ENCODE measurements around the gene PIAS2.

PIAS2 gene

DNA sequence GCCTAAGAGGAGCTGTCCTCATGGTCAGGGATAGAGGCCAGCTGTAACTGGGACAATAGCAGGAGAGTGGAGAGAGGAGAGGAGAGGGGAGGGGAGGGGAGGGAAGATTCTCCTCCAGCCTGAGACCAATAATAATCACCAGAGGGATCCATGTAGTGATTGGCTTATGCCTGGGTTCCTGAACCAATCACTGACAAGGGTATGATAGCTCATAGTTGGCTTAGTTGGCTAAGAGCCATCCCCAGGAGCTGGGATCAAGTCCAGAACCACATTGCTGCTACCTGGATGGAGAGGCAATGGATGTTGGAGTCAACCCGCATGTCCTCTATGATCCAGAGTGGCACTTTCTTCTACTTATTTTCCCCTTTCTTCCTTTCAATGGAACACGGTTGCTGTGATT lies 152.7 kb downstream of the PIAS2 start:
- Histone ChIP-seq H4K20me1 (ENCODE audit: insufficient read depth, low read length) (no peaks in the 10 kb centered on the region), H2AFZ (ENCODE audit: low read depth, low read length) (no peak overlapping the region), H3K4me2 (ENCODE audit: low read length) (no peak overlapping the region), H3K9ac (ENCODE audit: low read length) (no peak overlapping the region), H3K4me1 (ENCODE audit: low read length) (peaks cover under 1% of the 10 kb centered on the region; the same call in 1 of the 2 replicates), H3K9me3 (ENCODE audit: insufficient read depth, low read length) (no peaks in the 10 kb centered on the region), H3K79me2 (ENCODE audit: low read length) (no peaks in the 10 kb centered on the region), H3K27ac (ENCODE audit: low read length) (no peak overlapping the region), H3K27me3 (ENCODE audit: low read depth, low read length) (peaks cover 17% of the 10 kb centered on the region), H3K4me3 (ENCODE audit: low read length) (no peak overlapping the region), H3K36me3 (replicated peaks; ENCODE audit: low read depth, low read length) (no peaks in the 10 kb centered on the region)
- TF ChIP-seq CTCF (IDR thresholded peaks at IDR 0.05; ENCODE audit: low read depth, low read length) = no peak
- TF ChIP-seq EZH2phosphoT487 (IDR thresholded peaks at IDR 0.05; ENCODE audit: low read depth) = no peak

DNA sequence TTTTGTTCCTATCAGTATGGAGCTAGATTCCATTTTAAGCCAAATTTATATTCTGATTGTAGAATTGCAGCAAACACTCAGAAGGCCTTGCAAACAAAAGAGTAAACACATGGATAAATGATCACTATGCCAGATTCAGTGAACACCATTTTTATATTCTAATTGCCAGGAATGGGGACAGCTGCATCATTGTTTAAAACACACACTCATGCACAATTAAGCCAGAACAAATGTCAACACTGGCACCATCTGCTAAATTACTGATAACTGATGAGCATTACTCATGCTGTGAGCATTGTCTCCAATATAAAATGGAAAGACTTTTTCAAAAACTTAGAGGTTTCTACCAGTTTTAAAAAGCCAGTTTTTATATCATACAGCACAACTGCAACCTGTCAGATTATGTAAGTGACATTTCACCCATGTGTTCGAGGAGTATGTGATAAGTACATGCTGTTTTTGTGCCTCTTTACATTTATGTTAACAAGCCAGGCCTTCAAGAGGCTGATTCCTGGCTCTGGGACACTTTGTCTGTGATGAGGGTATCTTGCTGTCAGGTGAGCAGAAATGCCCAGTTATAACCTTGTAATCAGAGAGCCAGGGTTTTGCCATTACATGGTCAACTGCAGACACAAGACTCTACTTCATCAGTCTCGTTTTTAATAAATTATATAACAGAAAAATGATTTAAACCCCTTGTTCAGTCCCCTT lies 156.1 kb downstream of the PIAS2 start:
- Histone ChIP-seq H3K4me1 (ENCODE audit: low read length) (no peaks in the 10 kb centered on the region), H2AFZ (ENCODE audit: low read depth, low read length) (no peak overlapping the region), H3K9me3 (ENCODE audit: insufficient read depth, low read length) (no peaks in the 10 kb centered on the region), H3K4me2 (ENCODE audit: low read length) (no peak overlapping the region), H3K79me2 (ENCODE audit: low read length) (no peaks in the 10 kb centered on the region), H3K36me3 (replicated peaks; ENCODE audit: low read depth, low read length) (no peaks in the 10 kb centered on the region), H4K20me1 (ENCODE audit: insufficient read depth, low read length) (no peaks in the 10 kb centered on the region), H3K4me3 (ENCODE audit: low read length) (no peak overlapping the region), H3K27ac (ENCODE audit: low read length) (no peak overlapping the region), H3K27me3 (ENCODE audit: low read depth, low read length) (peaks cover 18% of the 10 kb centered on the region), H3K9ac (ENCODE audit: low read length) (no peak overlapping the region)
- TF ChIP-seq EZH2phosphoT487 (IDR thresholded peaks at IDR 0.05; ENCODE audit: low read depth) = no peak
- TF ChIP-seq CTCF (IDR thresholded peaks at IDR 0.05; ENCODE audit: low read depth, low read length) = no peak

DNA sequence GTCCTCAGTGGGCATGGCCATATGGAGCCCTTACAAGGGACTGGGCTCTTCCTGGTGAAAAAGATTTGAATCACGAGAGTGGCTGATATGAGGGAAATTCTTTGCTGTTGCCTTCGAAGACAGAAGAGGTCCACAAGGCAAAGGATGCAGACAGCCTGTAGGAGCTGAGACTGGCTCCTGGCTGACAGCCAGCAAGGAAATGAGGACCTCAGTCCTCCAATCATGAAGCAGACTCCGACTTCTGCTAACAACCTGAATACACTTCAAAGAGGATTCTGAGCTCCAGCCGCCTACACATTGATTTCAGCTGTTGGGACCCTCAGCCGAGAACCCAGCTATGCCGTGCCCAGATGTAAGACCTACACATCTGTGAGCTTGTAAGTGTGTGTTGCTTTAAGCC lies 157.4 kb downstream of the PIAS2 start:
- TF ChIP-seq CTCF (IDR thresholded peaks at IDR 0.05; ENCODE audit: low read depth, low read length) (no peak), EZH2phosphoT487 (IDR thresholded peaks at IDR 0.05; ENCODE audit: low read depth) (no peak)
- H3K4me1 ChIP-seq (ENCODE audit: low read length) = no peaks in the 10 kb centered on the region
- no peak overlapping the region for H3K4me2 ChIP-seq (ENCODE audit: low read length)
- no peak overlapping the region for H2AFZ ChIP-seq (ENCODE audit: low read depth, low read length)
- no peaks in the 10 kb centered on the region for H3K9me3 ChIP-seq (ENCODE audit: insufficient read depth, low read length)
- H3K9ac ChIP-seq (ENCODE audit: low read length) = no peak overlapping the region
- H3K27me3 ChIP-seq (ENCODE audit: low read depth, low read length) = peaks cover 12% of the 10 kb centered on the region
- no peaks in the 10 kb centered on the region for H3K36me3 ChIP-seq (replicated peaks; ENCODE audit: low read depth, low read length)
- H4K20me1 ChIP-seq (ENCODE audit: insufficient read depth, low read length) = no peaks in the 10 kb centered on the region
- no peaks in the 10 kb centered on the region for H3K79me2 ChIP-seq (ENCODE audit: low read length)
- H3K27ac ChIP-seq (ENCODE audit: low read length) = no peak overlapping the region
- no peak overlapping the region for H3K4me3 ChIP-seq (ENCODE audit: low read length)

GRCh38 chr18:46756559-46757201 lies 160.6 kb downstream of the PIAS2 start, which contains the start of gene ST8SIA5:
ST8SIA5 (minus strand) TSS chr18:46757053; CDS start chr18:46756508, 545 bp downstream.
- TF ChIP-seq EZH2phosphoT487 (IDR thresholded peaks at IDR 0.05; ENCODE audit: low read depth) = no peak
- Histone ChIP-seq H3K9ac (ENCODE audit: low read length) (no peak within 1 kb of the TSS), H3K4me3 (ENCODE audit: low read length) (no peak within 1 kb of the TSS)

More at GRCh38 chr18:46756559-46757201, 160.6 kb downstream of the PIAS2 start, which contains the start of gene ST8SIA5:
- peaks cover 12% of the 10 kb centered on the region; the same call in 1 of the 2 replicates for H3K27me3 ChIP-seq (ENCODE audit: low read depth, low read length)
- H3K9me3 ChIP-seq (ENCODE audit: insufficient read depth, low read length) = no peaks in the 10 kb centered on the region
- H3K4me2 ChIP-seq (ENCODE audit: low read length) = no peak within 1 kb of the TSS
- H3K36me3 ChIP-seq (replicated peaks; ENCODE audit: low read depth, low read length) = no peaks in the 10 kb centered on the region
- no peaks in the 10 kb centered on the region for H4K20me1 ChIP-seq (ENCODE audit: insufficient read depth, low read length)
- H3K4me1 ChIP-seq (ENCODE audit: low read length) = peaks cover 4% of the 10 kb centered on the region; the same call in 1 of the 2 replicates
- H3K79me2 ChIP-seq (ENCODE audit: low read length) = no peaks in the 10 kb centered on the region
- no peak within 1 kb of the TSS for H3K27ac ChIP-seq (ENCODE audit: low read length)
- no peak within 1 kb of the TSS for H2AFZ ChIP-seq (ENCODE audit: low read depth, low read length)
